GM18505 (cell line): ENCODE measurements around the gene BASP1.
"Not testable (repeated sequence)": the region's sequence is repeated elsewhere in the genome, so short reads cannot be mapped to it uniquely, and the experiment has no call there.

Source experiments
- ATAC-seq: cut with Tn5 transposase; IDR thresholded peaks from one replicate; pipeline ENCODE4 v1.9.1; 2021; ENCODE audit not compliant: unreplicated experiment
- POLR2A ChIP-seq: IDR thresholded peaks from 4 replicates; pipeline ENCODE4 v1.6.1; 2011; ENCODE audit warnings: borderline replicate concordance; ENCODE audit not compliant: insufficient read depth, insufficient read length; ENCODE audit errors: extremely low read depth

The BASP1 gene

DNA sequence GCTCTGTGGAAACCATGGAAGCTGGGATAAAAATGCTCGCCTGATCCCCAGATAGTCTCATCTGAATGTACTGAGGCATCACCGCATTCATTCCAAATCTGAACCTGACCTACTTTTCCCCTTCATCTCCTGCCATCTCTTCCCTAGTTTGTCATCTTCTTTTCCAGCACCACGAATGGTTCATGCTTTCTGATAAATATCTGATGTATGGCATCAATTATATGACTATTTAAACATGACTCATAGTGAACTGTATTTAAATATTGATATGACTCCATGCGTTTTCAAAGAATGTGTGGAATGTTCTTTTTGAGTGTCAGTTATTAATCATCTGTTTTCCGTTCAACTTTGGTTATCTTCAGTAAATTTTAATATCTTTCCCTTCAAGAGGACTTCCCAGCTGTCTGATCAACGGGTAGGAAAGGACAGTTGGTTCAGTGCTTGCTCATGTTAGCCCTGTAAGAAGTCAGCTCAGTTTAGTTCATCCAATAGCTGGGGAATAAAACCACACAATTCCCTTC lies 21.1 kb downstream of the BASP1 start:
- no peak for ATAC-seq
- no peak for TF ChIP-seq POLR2A

GRCh38 chr5:17239953-17240352 lies 22.5 kb downstream of the BASP1 start:
- no peak for TF ChIP-seq POLR2A
- no peak for ATAC-seq

GRCh38 chr5:17240487-17240886 lies 23.1 kb downstream of the BASP1 start:
- no peak for ATAC-seq
- no peak for TF ChIP-seq POLR2A

- no peak for TF ChIP-seq POLR2A
- no peak for ATAC-seq
Measured at GRCh38 chr5:17241635-17242034, 24.2 kb downstream of the BASP1 start.

DNA sequence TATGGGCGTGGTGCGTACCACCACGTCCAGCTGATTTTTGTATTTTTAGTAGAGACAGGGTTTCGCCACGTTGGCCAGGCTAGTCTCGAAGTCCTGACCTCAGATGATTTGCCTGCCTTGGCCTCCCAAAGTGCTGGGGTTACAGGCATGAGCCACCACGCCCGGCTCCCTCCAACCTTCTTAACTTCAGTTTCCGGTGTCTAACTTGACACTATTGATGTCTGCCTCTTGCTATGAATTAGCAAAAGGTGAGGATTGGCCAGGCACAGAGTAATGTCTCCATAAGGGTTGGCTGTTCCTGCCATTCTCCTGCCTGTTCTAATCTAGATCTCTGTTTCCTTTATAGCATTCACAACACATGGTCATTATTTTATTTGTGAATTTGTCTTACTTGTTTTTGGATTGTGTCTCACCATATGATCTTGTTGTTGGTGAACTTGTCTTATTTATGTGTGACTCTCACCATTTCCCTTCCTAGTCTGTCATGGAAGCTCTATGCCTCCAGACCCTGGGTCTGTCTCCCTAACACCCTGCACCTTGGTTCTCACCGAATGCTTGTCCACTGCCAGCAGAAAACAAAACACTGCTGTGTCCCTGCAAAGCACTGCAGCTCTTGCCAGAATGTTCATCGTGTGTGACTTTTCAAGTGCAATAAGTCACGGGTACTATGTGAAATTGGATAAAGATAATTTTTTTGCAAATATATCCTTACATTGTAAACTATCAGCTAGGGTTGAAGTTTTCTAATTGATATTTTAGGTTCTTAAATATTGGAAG lies 26.0 kb downstream of the BASP1 start:
- ATAC-seq, result no peak

DNA sequence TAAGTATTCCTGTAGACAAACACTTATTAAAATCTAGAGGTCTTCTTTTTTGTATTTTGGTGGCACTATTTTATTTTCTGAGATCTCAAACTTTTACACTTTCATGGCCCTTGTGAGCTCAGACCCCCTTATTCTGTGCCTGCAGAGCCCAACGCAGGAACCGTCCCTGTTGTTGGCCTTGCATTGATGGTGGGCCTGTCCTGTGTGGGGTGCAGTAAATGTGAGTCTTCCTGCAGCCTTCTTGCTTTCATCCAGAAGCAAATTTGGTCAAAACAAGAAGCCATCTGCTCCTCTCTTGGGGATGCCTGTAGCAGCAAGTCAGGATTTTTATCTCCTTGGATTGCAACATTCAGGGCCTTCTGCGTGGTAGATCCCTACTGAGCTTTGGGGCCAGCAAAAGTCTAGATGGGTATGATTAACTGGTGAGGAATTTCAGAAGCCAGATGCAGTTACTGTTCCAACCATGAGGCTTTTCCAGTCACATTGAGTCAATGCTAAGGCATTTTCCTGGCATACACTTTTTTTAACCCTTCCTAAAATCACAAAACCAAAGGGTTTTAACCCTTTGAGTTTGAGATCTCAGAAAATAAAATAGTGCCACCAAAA lies 31.7 kb downstream of the BASP1 start:
- TF ChIP-seq POLR2A, result no peak
- ATAC-seq, result no peak

More for the DNA sequence above, 26.0 kb downstream of the BASP1 start:
- no peak for TF ChIP-seq POLR2A

GRCh38 chr5:17249841-17250240 lies 32.4 kb downstream of the BASP1 start:
- ATAC-seq, result not testable (repeated sequence)

DNA sequence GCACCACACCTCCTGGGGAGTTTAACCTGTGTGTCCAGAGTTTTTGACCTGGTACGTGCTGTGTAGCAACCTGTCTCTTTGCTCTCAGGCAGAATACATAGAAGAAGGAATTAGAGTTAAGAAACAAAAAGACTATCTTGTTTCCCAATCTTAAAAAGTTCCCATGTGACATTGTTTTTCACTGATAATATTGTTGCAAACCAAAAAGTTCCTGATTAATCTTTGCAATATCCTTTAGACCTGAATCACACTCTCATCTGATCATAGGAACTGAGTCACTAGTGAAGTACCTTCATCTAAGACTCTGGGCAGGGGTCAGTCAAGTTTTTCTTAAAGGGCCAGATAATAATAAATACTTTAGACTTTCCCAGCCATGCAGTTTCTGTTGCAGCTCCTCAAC lies 35.1 kb downstream of the BASP1 start:
- no peak for TF ChIP-seq POLR2A
- no peak for ATAC-seq

- no peak for TF ChIP-seq POLR2A
- peak; percentile 69 for ATAC-seq
Measured at GRCh38 chr5:17255471-17256021, 38.1 kb downstream of the BASP1 start.

- TF ChIP-seq POLR2A, result no peak
- no peak for ATAC-seq
Measured at GRCh38 chr5:17256171-17256570, 38.7 kb downstream of the BASP1 start.

- TF ChIP-seq POLR2A, result no peak
- ATAC-seq, result no peak
Measured at GRCh38 chr5:17256839-17257238, 39.4 kb downstream of the BASP1 start.

GRCh38 chr5:17257705-17258273 lies 40.4 kb downstream of the BASP1 start:
- TF ChIP-seq POLR2A, result peak; percentile 38
- ATAC-seq, result peak; percentile 67

DNA sequence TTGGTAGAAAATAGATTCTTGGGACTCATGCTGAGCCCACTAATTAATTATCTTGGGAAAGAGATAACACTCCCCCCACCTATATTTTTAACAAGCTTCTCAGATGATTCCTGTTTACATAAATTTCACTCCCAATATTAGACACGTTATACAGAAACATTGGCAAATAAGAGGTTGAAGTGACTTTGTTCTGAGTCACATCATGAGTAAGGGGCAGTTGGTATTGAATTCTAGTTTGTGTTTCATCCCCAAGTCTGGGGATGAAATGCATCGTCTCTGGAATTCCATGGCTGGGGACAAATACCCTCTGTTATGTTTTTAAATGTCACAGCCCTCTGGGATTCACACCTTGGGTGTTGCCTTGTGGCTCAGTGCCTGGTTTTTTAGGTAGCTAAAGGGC lies 41.0 kb downstream of the BASP1 start:
- TF ChIP-seq POLR2A, result no peak
- no peak for ATAC-seq

GRCh38 chr5:17259012-17259411 lies 41.6 kb downstream of the BASP1 start:
- ATAC-seq, result not testable (repeated sequence)
